Activated naive CD4-positive, alpha-beta T cell treated with anti-CD3 and anti-CD28 coated beads, Interleukin-2, amount 50 U/mL, for 72 hours (primary cell): ENCODE data around the gene WASL. TPM values are rescaled to one million over a fixed set of nuclear protein-coding genes. Genes with fewer than 3 reads are reported as not detected.
"Not testable (repeated sequence)": the region's sequence is repeated elsewhere in the genome, so short reads cannot be mapped to it uniquely, and the experiment has no call there.

Experiments
- ATAC-seq, 2 donors: fragments of 150-1000 bp; cut with Tn5 transposase; 2 replicates each; pipeline ENCODE4 v1.10.0; 2021; ENCODE audit warnings: mild to moderate bottlenecking in 2 of 2, moderate library complexity in 2 of 2
- DNase-seq, 2 donors: peaks; one replicate each; pipeline ENCODE4 v3.0.0; 2021 to 2022; ENCODE audit warnings: low spot score in 2 of 2
- H3K27ac Mint-ChIP-seq, 2 donors: one replicate each; pipeline ENCODE4 v1.8.0; 2022; ENCODE audit warnings: mild to moderate bottlenecking in 2 of 2, mixed read lengths in 2 of 2
- H3K36me3 Mint-ChIP-seq, 2 donors: one replicate each; pipeline ENCODE4 v1.8.0; 2022; ENCODE audit warnings: mixed read lengths in 2 of 2
- H3K9me3 Mint-ChIP-seq, 2 donors: one replicate each; pipeline ENCODE4 v1.8.0; 2022; ENCODE audit warnings: mixed read lengths in 2 of 2
- total RNA-seq, 2 donors: library from RNA; stranded (reverse); gene quantifications; one replicate each; pipeline ENCODE4 v1.2.3, GENCODE V29; 2022

WASL gene
- total RNA-seq, 2 donors from 2014 or later = 5.3 to 7.8 TPM

DNA sequence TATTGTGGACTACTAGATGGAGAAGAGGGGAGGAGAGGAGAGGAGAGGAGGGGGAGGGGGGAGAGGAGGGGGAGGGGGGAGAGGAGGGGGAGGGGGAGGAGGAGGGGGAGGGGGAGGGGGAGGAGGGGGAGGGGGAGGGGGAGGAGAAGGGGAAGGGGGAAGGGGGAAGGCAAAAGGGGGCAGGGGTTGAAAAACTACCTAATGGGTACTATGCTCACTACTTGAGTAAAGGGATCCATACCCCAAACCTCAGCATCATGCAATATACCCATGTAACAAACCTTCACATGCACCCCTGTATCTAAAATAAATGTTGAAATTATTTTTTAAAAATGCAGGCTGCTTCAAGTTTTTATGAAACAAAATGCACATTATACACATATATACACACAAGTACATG, 108.2 kb downstream of the WASL start:
- ATAC-seq (no peak), DNase-seq (no peak)
- Mint-ChIP-seq H3K9me3 (no peaks in the 10 kb centered on the region), H3K27ac (no peak overlapping the region), H3K36me3 (no peaks in the 10 kb centered on the region)

- no peaks in the 10 kb centered on the region for H3K9me3 Mint-ChIP-seq
- DNase-seq (no peak), ATAC-seq (no peak)
These were observed 109.2 kb downstream of the WASL start for GRCh38 chr7:123639631-123640030.

DNA sequence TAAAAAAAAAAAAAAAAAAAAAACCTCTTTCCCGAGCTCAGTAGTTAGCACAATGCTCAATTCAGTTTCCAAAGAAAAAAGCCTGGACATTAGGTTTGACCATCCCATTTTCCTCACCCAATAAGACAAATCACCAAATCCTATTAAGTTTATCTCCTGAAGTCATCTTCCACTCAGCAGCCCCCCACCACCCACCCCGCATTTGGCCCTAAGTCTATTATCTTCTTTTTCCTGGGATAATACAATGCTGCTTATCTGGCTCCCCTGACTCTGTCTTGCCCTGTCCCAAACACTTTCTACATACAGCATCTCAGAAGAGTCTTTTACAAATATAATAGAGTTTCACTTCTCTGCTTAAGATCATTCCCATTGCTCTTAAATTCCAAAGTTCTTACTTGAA, 110.9 kb downstream of the WASL start:
- Mint-ChIP-seq H3K27ac (no peak overlapping the region), H3K9me3 (no peaks in the 10 kb centered on the region), H3K36me3 (no peaks in the 10 kb centered on the region)
- no peak for DNase-seq
- ATAC-seq = no peak

More at GRCh38 chr7:123639631-123640030, 109.2 kb downstream of the WASL start:
- Mint-ChIP-seq H3K27ac (no peak overlapping the region), H3K36me3 (no peaks in the 10 kb centered on the region)

- no peaks in the 10 kb centered on the region for H3K36me3 Mint-ChIP-seq
- DNase-seq (no peak), ATAC-seq (no peak)
- no peak overlapping the region for H3K27ac Mint-ChIP-seq
- no peaks in the 10 kb centered on the region for H3K9me3 Mint-ChIP-seq
These were observed 111.6 kb downstream of the WASL start for GRCh38 chr7:123637203-123637602.

GRCh38 chr7:123635551-123636359, 113.0 kb downstream of the WASL start:
- no peak for DNase-seq
- H3K27ac Mint-ChIP-seq = no peak overlapping the region
- no peaks in the 10 kb centered on the region for H3K9me3 Mint-ChIP-seq
- ATAC-seq = no peak
- H3K36me3 Mint-ChIP-seq = no peaks in the 10 kb centered on the region

DNA sequence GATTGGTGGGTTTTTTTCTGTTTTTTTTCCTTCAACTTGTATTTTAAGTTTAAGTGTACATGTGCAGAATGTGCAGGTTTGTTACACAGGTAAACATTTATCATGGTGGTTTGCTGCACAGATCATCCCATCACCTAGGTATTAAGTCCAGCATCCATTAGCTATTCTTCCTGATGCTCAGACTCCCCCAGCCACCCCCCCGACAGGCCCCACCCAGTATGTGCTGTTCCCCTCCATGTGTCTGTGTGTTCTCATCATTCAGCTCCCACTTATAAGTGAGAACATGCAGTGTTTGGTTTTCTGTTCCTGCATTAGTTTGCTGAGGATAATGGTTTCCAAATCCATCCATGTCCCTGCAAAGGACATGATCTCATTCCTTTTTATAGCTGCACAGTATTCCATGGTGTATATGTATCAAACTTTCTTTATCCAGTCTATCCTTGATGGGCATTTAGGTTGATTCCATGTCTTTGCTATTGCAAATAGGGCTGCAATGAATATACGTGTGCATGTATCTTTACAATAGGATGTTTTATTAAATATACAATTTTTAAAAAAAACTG, 114.7 kb downstream of the WASL start:
- DNase-seq, H3K27ac Mint-ChIP-seq, ATAC-seq, H3K9me3 Mint-ChIP-seq, H3K36me3 Mint-ChIP-seq: not testable (repeated sequence)

DNA sequence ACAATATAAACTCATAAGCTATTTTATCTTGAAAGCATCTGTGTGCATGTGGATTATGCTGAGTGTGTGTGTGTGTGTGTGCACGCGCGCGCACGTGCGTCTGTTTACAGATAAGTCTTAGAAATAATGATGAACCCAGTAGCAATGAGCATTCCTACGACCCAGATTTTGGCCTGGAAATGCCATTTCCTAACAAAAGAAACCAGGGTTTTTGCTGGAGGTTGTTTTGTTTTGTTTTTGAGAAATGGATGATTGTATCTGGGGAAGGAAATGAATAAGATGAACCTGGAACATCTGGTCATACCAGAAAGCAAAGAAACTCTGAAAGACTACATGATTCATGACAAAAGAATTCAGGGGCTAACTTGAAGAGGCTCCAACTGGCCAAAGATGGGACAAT, 115.2 kb downstream of the WASL start:
- no peaks in the 10 kb centered on the region for H3K9me3 Mint-ChIP-seq
- no peak for ATAC-seq
- no peaks in the 10 kb centered on the region for H3K36me3 Mint-ChIP-seq
- no peak for DNase-seq
- no peak overlapping the region for H3K27ac Mint-ChIP-seq

- no peak overlapping the region for H3K27ac Mint-ChIP-seq
- H3K9me3 Mint-ChIP-seq = no peaks in the 10 kb centered on the region
- no peaks in the 10 kb centered on the region for H3K36me3 Mint-ChIP-seq
- ATAC-seq (no peak), DNase-seq (no peak)
These were observed 116.0 kb downstream of the WASL start for GRCh38 chr7:123632808-123633207.

Other genes starting within 250 kb of the WASL start
- gene IQUB, start 214.4 kb downstream of the WASL start, total RNA-seq = under 1 TPM; 0.16 to 0.34 TPM
- gene NDUFA5, start 191.2 kb downstream of the WASL start, total RNA-seq = 10 to 100 TPM; 53.3 to 55.4 TPM
- gene ASB15, start 147.2 kb downstream of the WASL start, total RNA-seq = not detected
- not detected for gene LMOD2, start 93.1 kb downstream of the WASL start, total RNA-seq
- under 1 TPM in 1 of 2 donors, not detected in 1; 0.14 TPM for gene HYAL4, start 96.2 kb upstream of the WASL start, total RNA-seq
- not detected for gene SPAM1, start 176.2 kb upstream of the WASL start, total RNA-seq